GM12865 (cell line): ENCODE measurements around the gene SFMBT1.
"Not testable (repeated sequence)": the region's sequence is repeated elsewhere in the genome, so short reads cannot be mapped to it uniquely, and the experiment has no call there.

Source experiments
- DNase-seq: peaks from one replicate; pipeline ENCODE4 v3.0.0; 2010; ENCODE audit warnings: low read depth
- H3K4me3 ChIP-seq: 2 replicates; pipeline ENCODE4 v1.5.1; 2011; ENCODE audit warnings: mild to moderate bottlenecking, low read depth, low read length, control low read depth
- TF ChIP-seq, protein P1 (sequence below): IDR thresholded peaks from 2 replicates; pipeline ENCODE4 v1.5.1; 2011; ENCODE audit warnings: low read length, control low read depth, low read depth, inconsistent platforms; ENCODE audit not compliant: insufficient read depth; ENCODE audit errors: missing control alignments

SFMBT1 gene

DNA sequence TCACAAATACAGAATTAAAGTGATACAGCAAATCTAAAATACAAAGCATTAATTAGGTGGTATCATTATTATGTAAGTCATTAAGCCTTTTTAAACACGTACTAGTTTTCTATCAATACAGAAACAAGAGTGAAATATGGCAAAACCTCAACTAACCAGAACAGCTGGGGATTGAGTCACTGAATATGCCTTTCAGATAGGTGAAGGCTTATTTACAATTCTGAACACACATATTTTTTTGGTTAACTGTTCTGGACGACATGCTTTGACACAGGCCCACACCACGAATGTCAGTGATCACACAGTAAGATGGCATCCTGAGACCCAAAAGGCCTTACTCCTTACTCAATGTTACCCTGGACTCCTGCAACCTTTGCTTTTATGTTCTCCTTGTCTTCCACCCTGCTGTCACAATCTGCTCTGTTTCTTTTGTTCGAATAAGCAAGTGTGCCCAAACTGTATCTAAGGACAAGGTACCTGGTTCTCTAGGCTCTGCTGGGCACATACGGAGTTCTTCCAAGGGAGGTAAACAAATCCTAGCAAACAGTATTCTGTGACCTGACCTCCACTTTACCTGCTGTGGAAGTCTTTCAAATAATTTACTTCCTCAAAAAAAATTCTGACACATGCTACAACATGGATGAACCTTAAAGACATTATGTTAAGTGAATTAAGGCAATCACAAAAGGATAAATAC is 7.0 kb downstream of the SFMBT1 start:
- TF ChIP-seq, protein P1, sequence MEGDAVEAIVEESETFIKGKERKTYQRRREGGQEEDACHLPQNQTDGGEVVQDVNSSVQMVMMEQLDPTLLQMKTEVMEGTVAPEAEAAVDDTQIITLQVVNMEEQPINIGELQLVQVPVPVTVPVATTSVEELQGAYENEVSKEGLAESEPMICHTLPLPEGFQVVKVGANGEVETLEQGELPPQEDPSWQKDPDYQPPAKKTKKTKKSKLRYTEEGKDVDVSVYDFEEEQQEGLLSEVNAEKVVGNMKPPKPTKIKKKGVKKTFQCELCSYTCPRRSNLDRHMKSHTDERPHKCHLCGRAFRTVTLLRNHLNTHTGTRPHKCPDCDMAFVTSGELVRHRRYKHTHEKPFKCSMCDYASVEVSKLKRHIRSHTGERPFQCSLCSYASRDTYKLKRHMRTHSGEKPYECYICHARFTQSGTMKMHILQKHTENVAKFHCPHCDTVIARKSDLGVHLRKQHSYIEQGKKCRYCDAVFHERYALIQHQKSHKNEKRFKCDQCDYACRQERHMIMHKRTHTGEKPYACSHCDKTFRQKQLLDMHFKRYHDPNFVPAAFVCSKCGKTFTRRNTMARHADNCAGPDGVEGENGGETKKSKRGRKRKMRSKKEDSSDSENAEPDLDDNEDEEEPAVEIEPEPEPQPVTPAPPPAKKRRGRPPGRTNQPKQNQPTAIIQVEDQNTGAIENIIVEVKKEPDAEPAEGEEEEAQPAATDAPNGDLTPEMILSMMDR, result no peak
- H3K4me3 ChIP-seq, result no peak overlapping the region
- DNase-seq, result no peak

DNA sequence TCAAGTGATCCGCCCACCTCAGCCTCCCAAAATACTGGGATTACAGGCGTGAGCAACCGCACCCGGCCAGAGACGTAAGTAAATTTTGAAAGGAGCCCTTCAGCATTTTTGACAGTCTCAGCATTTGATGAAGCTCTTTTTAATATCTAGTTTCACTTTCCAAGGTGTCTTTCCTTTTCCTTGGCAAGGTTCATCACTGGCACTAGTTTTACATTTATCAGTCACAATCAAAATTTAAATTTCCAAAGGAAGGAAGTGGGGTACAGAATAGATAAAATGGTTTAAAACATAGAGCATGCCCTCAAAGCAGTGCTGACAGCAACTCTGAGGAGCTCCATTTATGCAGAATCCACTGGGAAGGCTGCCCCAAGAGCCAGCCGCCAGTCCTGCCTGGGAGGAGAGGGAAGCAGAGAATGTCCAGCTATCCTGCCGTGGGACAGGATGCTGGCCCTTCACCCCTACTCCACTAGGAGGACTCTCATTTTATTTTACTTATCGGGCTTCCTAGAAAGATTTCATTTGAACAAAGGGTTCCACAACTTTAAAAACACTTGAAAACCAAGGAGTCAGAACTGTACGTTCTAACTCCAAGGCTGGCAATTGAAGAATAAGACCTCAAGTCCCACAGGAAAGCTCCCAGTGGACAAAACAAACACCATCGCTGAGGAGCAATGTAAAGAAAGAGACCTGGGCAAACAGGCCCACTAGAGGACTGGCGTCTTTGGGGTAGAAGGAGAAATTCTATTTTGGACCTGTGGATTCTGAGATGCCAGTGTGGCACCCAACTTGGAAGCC is 9.9 kb downstream of the SFMBT1 start:
- no peak overlapping the region for H3K4me3 ChIP-seq
- TF ChIP-seq, protein P1, result no peak
- DNase-seq, result no peak

DNA sequence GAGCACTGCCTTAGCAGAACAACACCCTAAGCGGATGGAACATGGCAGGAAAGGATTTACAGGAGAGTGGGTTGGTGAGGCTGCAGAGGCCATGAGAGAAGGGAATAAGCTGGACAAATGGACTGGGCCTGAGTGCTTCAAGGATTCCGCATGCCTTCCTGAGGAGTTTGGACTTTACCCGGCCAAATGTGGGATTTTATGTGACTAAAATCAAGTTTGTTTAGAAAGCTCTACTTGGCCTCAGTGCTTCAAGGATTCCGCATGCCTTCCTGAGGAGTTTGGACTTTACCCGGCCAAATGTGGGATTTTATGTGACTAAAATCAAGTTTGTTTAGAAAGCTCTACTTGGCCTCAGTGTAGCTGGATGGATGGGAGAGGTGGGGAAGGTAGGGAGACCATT is 10.9 kb downstream of the SFMBT1 start:
- DNase-seq, H3K4me3 ChIP-seq: not testable (repeated sequence)

DNA sequence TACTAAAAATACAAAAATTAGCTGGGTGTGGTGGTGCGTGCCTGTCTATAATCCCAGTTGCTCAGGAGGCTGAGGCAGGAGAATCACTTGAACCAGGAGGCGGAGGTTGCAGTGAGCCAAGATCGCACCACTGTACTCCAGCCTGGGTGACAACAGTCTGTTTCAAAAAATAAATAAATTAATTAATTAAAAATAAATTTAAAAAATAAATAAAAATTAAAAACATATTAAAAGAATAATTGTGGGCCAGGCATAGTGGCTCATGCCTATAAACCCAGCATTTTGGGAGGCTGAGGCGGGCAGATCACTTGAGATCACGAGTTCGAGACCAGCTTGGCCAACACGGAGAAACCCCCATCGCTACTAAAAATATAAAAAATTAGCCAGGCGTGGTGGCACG is 11.5 kb downstream of the SFMBT1 start:
- not testable (repeated sequence) for H3K4me3 ChIP-seq, DNase-seq

DNA sequence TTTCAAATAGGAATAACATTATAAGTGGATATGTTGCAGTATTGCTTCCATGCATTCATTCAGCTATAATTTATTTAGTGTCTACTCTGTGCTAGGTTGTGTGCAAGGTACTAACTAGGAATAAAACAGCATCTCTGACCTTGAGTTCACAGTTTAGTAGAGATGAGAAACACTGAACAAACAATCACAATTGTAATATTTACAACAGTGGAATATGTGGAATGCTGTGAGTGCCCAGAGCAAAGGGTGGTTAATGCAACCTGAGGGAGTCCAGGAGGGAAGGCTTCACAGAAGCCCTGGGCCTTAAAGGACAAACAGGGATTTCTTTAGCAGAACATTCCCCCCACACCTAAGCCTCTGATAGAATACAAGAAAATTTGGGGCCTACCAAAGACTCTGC is 13.3 kb downstream of the SFMBT1 start:
- DNase-seq, result no peak
- H3K4me3 ChIP-seq, result no peak overlapping the region
- TF ChIP-seq, protein P1, result no peak

DNA sequence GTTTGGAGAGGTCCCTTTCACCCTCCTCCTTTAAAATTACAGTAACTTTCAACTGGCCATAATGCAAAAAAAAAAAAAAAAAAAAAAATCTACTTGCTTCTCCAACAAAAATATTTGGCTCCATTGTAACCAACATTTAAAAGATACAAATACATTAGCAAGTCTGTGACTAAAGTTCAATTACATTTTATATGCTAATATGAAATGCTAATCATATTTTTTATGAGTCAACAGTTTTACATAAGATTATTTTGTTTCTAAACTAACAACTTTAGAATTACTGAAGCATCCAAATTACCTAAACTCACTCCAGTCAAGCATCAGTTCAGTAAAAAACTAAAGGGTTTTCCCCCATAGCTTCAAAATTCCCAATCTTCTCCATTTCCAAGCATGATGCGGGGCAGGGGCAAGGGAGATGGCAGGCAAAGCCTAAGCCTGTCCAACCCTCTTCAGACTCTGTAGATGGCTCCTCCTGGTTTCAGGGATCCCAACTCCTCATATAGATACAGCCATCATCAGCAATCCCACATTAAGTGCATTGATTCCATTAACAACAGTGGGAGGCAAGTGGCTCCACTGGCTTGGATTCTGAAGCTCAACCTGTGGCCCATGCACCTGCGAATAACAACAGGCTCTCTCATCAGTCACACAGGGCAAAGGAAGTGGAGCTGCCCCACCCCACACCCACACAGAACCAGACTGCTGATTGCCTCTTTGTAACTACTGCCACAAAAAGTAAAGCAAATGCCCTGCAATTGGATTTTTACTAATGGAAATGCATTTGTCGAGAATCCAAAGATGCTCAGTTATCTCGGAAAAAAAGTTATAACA is 15.0 kb downstream of the SFMBT1 start:
- TF ChIP-seq, protein P1, result no peak
- peak; percentile 30 for DNase-seq
- no peak overlapping the region for H3K4me3 ChIP-seq

DNA sequence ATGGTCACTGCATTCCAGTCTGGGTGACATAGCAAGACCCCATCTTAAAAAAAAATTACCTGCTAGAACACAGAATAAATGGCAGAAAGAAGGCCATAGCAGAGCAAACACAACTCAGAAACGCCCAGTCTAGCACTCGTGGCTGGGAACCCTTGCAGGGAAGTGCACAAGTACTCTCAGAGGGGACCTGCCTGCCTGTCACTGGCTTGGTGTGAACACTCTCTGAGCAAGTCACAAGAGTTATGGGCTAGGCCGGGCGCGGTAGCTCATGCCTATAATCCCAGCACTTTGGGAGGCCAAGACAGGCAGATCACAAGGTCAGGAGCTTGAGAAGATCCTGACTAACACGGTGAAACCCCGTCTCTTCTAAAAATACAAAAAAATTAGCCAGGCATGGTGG is 17.2 kb downstream of the SFMBT1 start:
- DNase-seq, result no peak
- TF ChIP-seq, protein P1, result no peak
- no peak overlapping the region for H3K4me3 ChIP-seq
